ENCODE measurements around the gene METTL16. TPM values are rescaled to one million over a fixed set of nuclear protein-coding genes. Genes with fewer than 3 reads are reported as not detected.
"Not testable (repeated sequence)": the region's sequence is repeated elsewhere in the genome, so short reads cannot be mapped to it uniquely, and the experiment has no call there.

Gene METTL16
- total RNA-seq, 1 donor from 2014 or later, result 44.9 TPM

DNA sequence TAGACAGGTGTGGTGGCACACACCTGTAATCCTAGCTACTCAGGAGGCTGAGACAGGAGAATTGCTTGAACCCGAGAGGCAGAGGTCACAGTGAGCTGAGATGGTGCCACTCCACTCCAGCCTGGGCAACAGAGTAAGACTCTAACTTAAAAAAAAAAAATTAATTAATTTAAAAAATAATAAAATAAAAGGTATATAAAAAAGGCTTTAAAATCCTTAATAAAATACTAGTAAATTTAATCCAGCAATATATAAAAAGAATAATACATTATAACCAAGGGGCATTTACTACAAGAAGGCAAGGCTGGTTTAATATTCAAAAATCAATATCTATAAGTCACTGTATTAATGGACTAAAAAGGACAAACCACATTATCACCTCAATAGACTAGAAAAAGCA is 66.0 kb downstream of the METTL16 start:
- no peak overlapping the region for H3K4me3 Mint-ChIP-seq
- TF ChIP-seq, protein P1, sequence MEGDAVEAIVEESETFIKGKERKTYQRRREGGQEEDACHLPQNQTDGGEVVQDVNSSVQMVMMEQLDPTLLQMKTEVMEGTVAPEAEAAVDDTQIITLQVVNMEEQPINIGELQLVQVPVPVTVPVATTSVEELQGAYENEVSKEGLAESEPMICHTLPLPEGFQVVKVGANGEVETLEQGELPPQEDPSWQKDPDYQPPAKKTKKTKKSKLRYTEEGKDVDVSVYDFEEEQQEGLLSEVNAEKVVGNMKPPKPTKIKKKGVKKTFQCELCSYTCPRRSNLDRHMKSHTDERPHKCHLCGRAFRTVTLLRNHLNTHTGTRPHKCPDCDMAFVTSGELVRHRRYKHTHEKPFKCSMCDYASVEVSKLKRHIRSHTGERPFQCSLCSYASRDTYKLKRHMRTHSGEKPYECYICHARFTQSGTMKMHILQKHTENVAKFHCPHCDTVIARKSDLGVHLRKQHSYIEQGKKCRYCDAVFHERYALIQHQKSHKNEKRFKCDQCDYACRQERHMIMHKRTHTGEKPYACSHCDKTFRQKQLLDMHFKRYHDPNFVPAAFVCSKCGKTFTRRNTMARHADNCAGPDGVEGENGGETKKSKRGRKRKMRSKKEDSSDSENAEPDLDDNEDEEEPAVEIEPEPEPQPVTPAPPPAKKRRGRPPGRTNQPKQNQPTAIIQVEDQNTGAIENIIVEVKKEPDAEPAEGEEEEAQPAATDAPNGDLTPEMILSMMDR (conservative IDR thresholded peaks at IDR 0.05), result no peak
- no peaks in the 10 kb centered on the region for H3K27me3 Mint-ChIP-seq (ENCODE audit: low read depth)
- H3K36me3 Mint-ChIP-seq (ENCODE audit: low read depth), result peaks cover 26% of the 10 kb centered on the region
- H3K9me3 Mint-ChIP-seq, result peaks cover 4% of the 10 kb centered on the region
- peaks cover 16% of the 10 kb centered on the region for H3K4me1 Mint-ChIP-seq
- no peak overlapping the region for H3K27ac Mint-ChIP-seq (ENCODE audit: unreplicated experiment)
- DNase-seq (ENCODE audit: low read depth, low spot score), result no peak

DNA sequence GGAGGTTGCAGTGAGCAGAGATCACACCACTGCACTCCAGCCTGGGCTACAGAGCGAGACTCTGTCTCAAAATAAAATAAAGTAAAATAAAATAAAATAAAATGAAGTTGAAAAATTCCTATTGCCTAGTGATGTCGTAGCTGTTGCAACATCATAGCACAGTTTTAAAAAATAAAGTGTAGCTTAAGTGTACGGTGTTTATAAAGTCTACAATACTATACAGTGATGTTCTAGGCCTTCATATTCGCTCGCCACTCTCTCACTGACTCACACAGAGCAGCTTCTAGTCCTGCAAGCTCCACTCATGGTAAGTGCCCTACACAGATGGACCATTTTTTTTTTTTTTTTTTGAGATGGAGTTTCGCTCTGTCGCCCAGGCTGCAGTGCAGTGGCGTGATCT is 67.3 kb downstream of the METTL16 start:
- no peak for DNase-seq (ENCODE audit: low read depth, low spot score)
- Mint-ChIP-seq H3K36me3 (ENCODE audit: low read depth) (peaks cover 21% of the 10 kb centered on the region), H3K4me3 (no peak overlapping the region), H3K4me1 (peaks cover 6% of the 10 kb centered on the region), H3K27ac (ENCODE audit: unreplicated experiment) (no peak overlapping the region), H3K27me3 (ENCODE audit: low read depth) (no peaks in the 10 kb centered on the region), H3K9me3 (peaks cover 4% of the 10 kb centered on the region)
- TF ChIP-seq, protein P1 (conservative IDR thresholded peaks at IDR 0.05), result no peak

DNA sequence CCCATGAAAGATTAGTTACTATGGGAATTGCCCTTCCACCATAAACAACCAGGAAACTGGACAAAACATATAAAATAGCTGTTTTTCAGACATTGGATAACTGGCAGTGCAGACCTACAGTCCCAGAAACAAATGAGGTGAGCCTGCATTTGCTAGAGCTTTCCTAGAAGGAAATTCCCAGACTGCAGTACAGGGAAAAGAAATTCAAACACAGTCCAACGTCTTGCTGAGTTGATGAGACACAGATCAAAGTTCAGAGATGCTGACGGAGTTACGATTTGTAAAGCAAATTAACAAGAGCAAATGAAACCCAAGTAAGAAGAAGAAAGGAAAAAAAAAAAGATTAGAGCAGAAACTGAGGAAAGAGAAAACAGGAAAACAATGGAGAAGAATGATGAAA is 69.5 kb downstream of the METTL16 start:
- H3K27ac Mint-ChIP-seq (ENCODE audit: unreplicated experiment), result no peak overlapping the region
- H3K36me3 Mint-ChIP-seq (ENCODE audit: low read depth), result peaks cover 19% of the 10 kb centered on the region
- TF ChIP-seq, protein P1 (conservative IDR thresholded peaks at IDR 0.05), result no peak
- peaks cover 6% of the 10 kb centered on the region for H3K4me1 Mint-ChIP-seq
- peaks cover 4% of the 10 kb centered on the region for H3K9me3 Mint-ChIP-seq
- no peak overlapping the region for H3K4me3 Mint-ChIP-seq
- DNase-seq (ENCODE audit: low read depth, low spot score), result no peak
- no peaks in the 10 kb centered on the region for H3K27me3 Mint-ChIP-seq (ENCODE audit: low read depth)

DNA sequence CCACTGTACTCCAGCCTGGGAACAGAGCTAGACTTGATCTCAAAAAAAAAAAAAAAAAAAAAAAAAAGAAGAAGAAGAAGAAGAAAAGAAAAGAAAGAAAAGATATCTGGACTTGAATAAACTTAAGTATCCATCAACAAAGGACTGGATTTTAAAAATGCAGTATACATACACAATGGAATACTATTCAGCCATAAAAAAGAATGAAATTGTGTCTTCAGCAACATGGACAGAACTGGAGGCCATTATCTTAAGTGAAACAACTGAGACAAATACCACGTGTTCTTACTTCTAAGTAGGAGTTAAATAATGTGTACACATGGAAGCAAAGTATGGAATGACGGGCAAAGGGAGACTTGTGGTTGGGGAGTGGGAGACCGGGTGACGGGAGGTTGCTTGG is 70.8 kb downstream of the METTL16 start:
- no peak overlapping the region for H3K4me3 Mint-ChIP-seq
- no peaks in the 10 kb centered on the region for H3K27me3 Mint-ChIP-seq (ENCODE audit: low read depth)
- H3K36me3 Mint-ChIP-seq (ENCODE audit: low read depth), result peaks cover 22% of the 10 kb centered on the region
- TF ChIP-seq, protein P1 (conservative IDR thresholded peaks at IDR 0.05), result no peak
- no peak for DNase-seq (ENCODE audit: low read depth, low spot score)
- peaks cover 15% of the 10 kb centered on the region for H3K4me1 Mint-ChIP-seq
- peaks cover 1% of the 10 kb centered on the region for H3K9me3 Mint-ChIP-seq
- H3K27ac Mint-ChIP-seq (ENCODE audit: unreplicated experiment), result no peak overlapping the region

DNA sequence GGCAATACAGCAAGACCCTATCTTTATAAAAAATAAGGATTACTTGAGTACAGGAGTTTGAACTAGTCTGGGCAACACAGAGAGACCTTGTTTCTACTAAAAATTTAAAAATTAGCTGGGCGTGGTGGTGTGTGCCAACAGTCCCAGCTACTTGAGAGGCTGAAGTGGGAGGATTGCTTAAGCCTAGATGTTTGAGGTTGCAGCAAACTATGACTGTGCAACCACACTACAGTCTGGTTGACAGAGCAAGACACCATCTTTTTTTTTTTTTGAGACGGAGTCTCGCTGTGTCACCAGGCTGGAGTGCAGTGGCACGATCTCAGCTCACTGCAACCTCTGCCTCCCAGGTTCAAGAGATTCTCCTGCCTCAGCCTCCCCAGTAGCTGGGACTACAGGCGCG is 71.7 kb downstream of the METTL16 start:
- H3K9me3 Mint-ChIP-seq; H3K27me3 Mint-ChIP-seq (ENCODE audit: low read depth); H3K27ac Mint-ChIP-seq (ENCODE audit: unreplicated experiment); DNase-seq (ENCODE audit: low read depth, low spot score); H3K4me3 Mint-ChIP-seq: not testable (repeated sequence)
- peaks cover 25% of the 10 kb centered on the region for H3K4me1 Mint-ChIP-seq
- H3K36me3 Mint-ChIP-seq (ENCODE audit: low read depth), result peaks cover 15% of the 10 kb centered on the region

DNA sequence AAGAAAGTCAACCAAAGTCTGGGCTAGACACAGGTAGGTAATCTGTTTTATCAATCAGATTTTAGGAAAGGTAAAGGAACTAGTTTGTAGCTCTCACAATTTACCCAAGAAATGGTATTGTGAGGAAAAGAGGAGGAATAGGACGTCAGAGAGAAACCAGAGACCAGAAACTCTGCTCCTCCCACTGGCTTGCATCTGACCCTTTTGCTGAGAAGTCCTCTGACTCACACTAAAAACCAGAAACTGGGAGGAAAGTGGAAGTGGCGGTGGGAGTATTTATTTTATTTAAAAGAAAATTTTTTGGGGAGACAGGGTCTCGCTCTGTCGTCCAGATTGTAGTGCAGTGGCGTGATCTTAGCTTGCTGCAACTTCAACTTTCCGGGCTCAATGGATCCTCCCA is 72.9 kb downstream of the METTL16 start:
- Mint-ChIP-seq H3K27me3 (ENCODE audit: low read depth) (no peaks in the 10 kb centered on the region), H3K36me3 (ENCODE audit: low read depth) (peaks cover 15% of the 10 kb centered on the region), H3K9me3 (no peaks in the 10 kb centered on the region), H3K27ac (ENCODE audit: unreplicated experiment) (no peak overlapping the region), H3K4me1 (peaks cover 36% of the 10 kb centered on the region), H3K4me3 (no peak overlapping the region)
- TF ChIP-seq, protein P1 (conservative IDR thresholded peaks at IDR 0.05), result no peak
- no peak for DNase-seq (ENCODE audit: low read depth, low spot score)

Measured in neural crest cell (in vitro differentiated cells).